HL-60 (cell line): ENCODE measurements around the gene PCNX2.

ENCODE experiments used
- SPI1 ChIP-seq: IDR thresholded peaks from 2 replicates; pipeline ENCODE4 v1.6.1; 2012; ENCODE audit warnings: low read depth, mild to moderate bottlenecking, borderline replicate concordance
- TF ChIP-seq, protein P1 (sequence below): IDR thresholded peaks from one replicate; pipeline ENCODE4 v1.5.1; 2011; ENCODE audit warnings: low read length, control low read depth, inconsistent platforms; ENCODE audit not compliant: insufficient read depth

DNA sequence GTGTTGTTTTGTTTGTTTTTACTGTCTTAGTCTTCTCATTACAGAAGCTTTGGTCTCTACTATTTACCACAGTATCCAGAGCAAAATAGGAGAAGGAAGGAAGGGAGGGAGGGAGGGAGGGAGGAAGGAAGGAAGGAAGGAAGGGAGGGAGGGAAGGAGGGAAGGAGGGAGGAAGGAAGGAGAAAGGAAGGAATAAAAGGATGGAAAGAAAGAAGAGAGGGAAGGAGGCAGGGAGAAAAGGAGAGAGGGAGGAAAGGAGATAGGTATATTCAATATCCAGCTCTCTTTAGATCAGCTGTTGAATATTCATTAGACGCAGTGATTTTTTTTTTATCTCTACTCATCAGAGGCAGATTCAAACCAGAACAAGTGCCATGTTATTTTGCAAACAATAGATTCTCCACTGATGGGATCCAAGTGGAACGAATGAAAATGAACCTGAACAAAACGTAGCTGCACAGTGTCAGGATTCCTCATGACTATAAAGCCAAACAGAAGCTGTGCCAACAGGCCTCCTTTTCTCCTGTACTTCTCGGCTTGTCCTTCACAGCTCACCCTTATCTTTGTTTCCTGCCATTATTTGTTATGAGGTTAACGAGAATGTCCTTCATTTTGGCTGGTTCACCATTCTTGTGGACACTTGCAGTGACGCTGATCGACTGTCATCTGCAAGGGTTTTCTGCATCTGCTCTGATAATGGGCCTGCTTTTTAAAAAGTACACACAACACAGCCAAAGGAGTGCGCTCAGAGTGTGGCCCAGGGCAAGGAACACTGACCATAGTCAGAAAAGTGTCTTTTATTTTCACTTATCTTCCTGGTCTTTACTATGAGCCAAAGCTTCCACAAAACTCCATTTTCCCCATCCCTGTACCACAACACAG, 352.9 kb downstream of the PCNX2 start:
- TF ChIP-seq, protein P1, sequence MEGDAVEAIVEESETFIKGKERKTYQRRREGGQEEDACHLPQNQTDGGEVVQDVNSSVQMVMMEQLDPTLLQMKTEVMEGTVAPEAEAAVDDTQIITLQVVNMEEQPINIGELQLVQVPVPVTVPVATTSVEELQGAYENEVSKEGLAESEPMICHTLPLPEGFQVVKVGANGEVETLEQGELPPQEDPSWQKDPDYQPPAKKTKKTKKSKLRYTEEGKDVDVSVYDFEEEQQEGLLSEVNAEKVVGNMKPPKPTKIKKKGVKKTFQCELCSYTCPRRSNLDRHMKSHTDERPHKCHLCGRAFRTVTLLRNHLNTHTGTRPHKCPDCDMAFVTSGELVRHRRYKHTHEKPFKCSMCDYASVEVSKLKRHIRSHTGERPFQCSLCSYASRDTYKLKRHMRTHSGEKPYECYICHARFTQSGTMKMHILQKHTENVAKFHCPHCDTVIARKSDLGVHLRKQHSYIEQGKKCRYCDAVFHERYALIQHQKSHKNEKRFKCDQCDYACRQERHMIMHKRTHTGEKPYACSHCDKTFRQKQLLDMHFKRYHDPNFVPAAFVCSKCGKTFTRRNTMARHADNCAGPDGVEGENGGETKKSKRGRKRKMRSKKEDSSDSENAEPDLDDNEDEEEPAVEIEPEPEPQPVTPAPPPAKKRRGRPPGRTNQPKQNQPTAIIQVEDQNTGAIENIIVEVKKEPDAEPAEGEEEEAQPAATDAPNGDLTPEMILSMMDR: no peak
- TF ChIP-seq SPI1: no peak
